ENCODE measurements around the gene NPIPA7.
"Not testable (repeated sequence)": the region's sequence is repeated elsewhere in the genome, so short reads cannot be mapped to it uniquely, and the experiment has no call there.

DNA sequence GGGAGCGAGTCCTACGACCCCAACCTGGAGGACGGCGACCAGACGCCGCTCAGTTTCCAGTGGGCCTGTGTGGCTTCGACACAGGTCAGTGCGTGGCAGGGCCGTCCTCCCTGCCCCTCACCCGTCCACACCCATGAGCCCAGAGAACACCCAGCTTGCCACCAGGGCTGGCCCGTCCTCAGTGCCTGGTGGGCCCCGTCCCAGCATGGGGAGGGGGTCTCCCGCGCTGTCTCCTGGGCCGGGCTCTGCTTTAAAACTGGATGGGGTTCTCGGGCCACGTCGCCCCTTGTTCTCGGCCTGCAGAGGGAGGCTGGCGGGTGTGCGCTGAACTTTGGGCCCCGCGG, 11.7 kb upstream of the NPIPA7 start:
- not testable (repeated sequence) for TF ChIP-seq EZH2 (IDR thresholded peaks at IDR 0.05; ENCODE audit: borderline replicate concordance, low read length); CTCF (IDR thresholded peaks at IDR 0.05; ENCODE audit: low read length)

Measured in OCI-LY1 (cell line).